H1 (cell line): ENCODE data around the gene DEPDC1. TPM values are rescaled to one million over a fixed set of nuclear protein-coding genes. Genes with fewer than 3 reads are reported as not detected.

ENCODE experiments used
- ATF2 ChIP-seq: IDR thresholded peaks from 2 replicates; pipeline ENCODE4 v1.6.1; 2012; ENCODE audit warnings: low read length, inconsistent platforms
- ATF3 ChIP-seq: IDR thresholded peaks from 2 replicates; pipeline ENCODE4 v1.6.1; 2011; ENCODE audit warnings: low read depth, mild to moderate bottlenecking, low read length; ENCODE audit not compliant: insufficient read depth
- BCL11A ChIP-seq, 2 experiments: IDR thresholded peaks; one replicate each; pipeline ENCODE4 v1.6.1; 2011; ENCODE audit warnings: low read depth in 2 of 2, low read length in 2 of 2, mild to moderate bottlenecking in 2 of 2
- BRCA1 ChIP-seq: IDR thresholded peaks from 2 replicates; pipeline ENCODE4 v1.6.1; 2012; ENCODE audit warnings: low read depth, low read length, improper control_type of control experiment
- CBX5 ChIP-seq: fragments of 300-800, 300-1000 bp; sonication (generic); IDR thresholded peaks from 2 replicates; pipeline ENCODE4 v1.7.1; 2016; ENCODE audit warnings: antibody characterized with exemption, low read length, low read depth
- CBX8 ChIP-seq: fragments of 300-800, 300-1000 bp; sonication (generic); IDR thresholded peaks from 2 replicates; pipeline ENCODE4 v1.7.1; 2016; ENCODE audit warnings: low read depth, low read length, borderline replicate concordance
- CEBPB ChIP-seq: IDR thresholded peaks from 2 replicates; pipeline ENCODE4 v1.6.1; 2012; ENCODE audit warnings: low read depth, low read length
- CHD1 ChIP-seq: IDR thresholded peaks from 2 replicates; pipeline ENCODE4 v1.6.1; 2012; ENCODE audit warnings: low read depth, low read length, improper control_type of control experiment
- HDAC2 ChIP-seq, 2 experiments: fragments of 300-600 bp in 1 of 2; sonication (generic) in 1 of 2; IDR thresholded peaks; 2 replicates each; pipeline ENCODE4 v1.6.1; 2011 to 2012; ENCODE audit warnings: low read depth in 2 of 2, low read length in 2 of 2, mild to moderate bottlenecking in 2 of 2, moderate library complexity in 2 of 2, borderline replicate concordance in 1 of 2, inconsistent platforms in 1 of 2
- JUN ChIP-seq: IDR thresholded peaks from 2 replicates; pipeline ENCODE4 v1.6.1; 2011; ENCODE audit warnings: low read depth, mild to moderate bottlenecking, improper control_type of control experiment, low read length
- JUND ChIP-seq: IDR thresholded peaks from 2 replicates; pipeline ENCODE4 v1.6.1; 2011; ENCODE audit warnings: mild to moderate bottlenecking, improper control_type of control experiment, low read length
- KDM1A ChIP-seq: fragments of 200-600, 300-600 bp; sonication (generic); IDR thresholded peaks from 2 replicates; pipeline ENCODE4 v1.7.1; 2016; ENCODE audit warnings: mild to moderate bottlenecking, low read length, borderline replicate concordance
- MAFK ChIP-seq: IDR thresholded peaks from 2 replicates; pipeline ENCODE4 v1.6.1; 2012; ENCODE audit warnings: low read depth, mild to moderate bottlenecking, improper control_type of control experiment, low read length
- PHF8 ChIP-seq: fragments of 200-600 bp; sonication (generic); conservative IDR thresholded peaks from 2 replicates; pipeline ENCODE4 v1.7.1; 2012; ENCODE audit warnings: low read depth, mild to moderate bottlenecking, inconsistent platforms, low read length, moderate library complexity
- POU5F1 ChIP-seq: IDR thresholded peaks from 2 replicates; pipeline ENCODE4 v1.6.1; 2011; ENCODE audit warnings: low read depth, mild to moderate bottlenecking, low read length, moderate library complexity
- RAD21 ChIP-seq, 2 experiments: IDR thresholded peaks in 1 of 2; conservative IDR thresholded peaks in 1 of 2; 2 replicates each; pipeline ENCODE4 v1.6.1; 2011; ENCODE audit warnings: low read depth in 2 of 2, low read length in 2 of 2, improper control_type of control experiment in 1 of 2, inconsistent platforms in 1 of 2, mild to moderate bottlenecking in 1 of 2, moderate library complexity in 1 of 2
- SIN3A ChIP-seq, 2 experiments: IDR thresholded peaks in 1 of 2; conservative IDR thresholded peaks in 1 of 2; 2 replicates each; pipeline ENCODE4 v1.6.1; 2011 to 2012; ENCODE audit warnings: low read length in 2 of 2, improper control_type of control experiment in 1 of 2, low read depth in 1 of 2, mild to moderate bottlenecking in 1 of 2
- SIX5 ChIP-seq: IDR thresholded peaks from 2 replicates; pipeline ENCODE4 v1.6.1; 2011; ENCODE audit warnings: mild to moderate bottlenecking, low read depth, low read length
- SP2 ChIP-seq: IDR thresholded peaks from 2 replicates; pipeline ENCODE4 v1.6.1; 2012; ENCODE audit warnings: mild to moderate bottlenecking, low read length, inconsistent platforms
- SRF ChIP-seq: IDR thresholded peaks from 2 replicates; pipeline ENCODE4 v1.6.1; 2011; ENCODE audit warnings: mild to moderate bottlenecking, low read depth, low read length, moderate library complexity
- SUZ12 ChIP-seq: fragments of 200-600 bp; sonication (generic); IDR thresholded peaks from 2 replicates; pipeline ENCODE4 v1.6.1; 2012; ENCODE audit warnings: mild to moderate bottlenecking, inconsistent platforms, low read length, moderate library complexity, mixed read lengths
- polyA plus RNA-seq, 7 experiments: library from polyadenylated mRNA; depleted of rRNA in 3 of 7; stranded (reverse) in 5 of 7; unstranded in 2 of 7; fragments of >200 nt in 5 of 7; fragments of 200-250 nt in 2 of 7; gene quantifications; 1 replicate in 5 of 7; 2 replicates in 1 of 7; 4 replicates in 1 of 7; pipeline versions ENCODE4 v1.2.1 to v1.2.3, GENCODE V29; 2011 to 2013; ENCODE audit warnings: missing spikeins in 2 of 7, mixed read lengths in 2 of 7
- total RNA-seq: library from RNA; stranded (reverse); fragmentation: NEBNext Ultra II Directional; extraction: Animal tissue kit (Norgen Biotek cat#: 25700); gene quantifications from 2 replicates; pipeline ENCODE4 v1.2.1, GENCODE V29; 2021
- TF ChIP-seq, protein P1 (sequence below): IDR thresholded peaks from 2 replicates; pipeline ENCODE4 v1.6.1; 2012; ENCODE audit warnings: inconsistent platforms

DEPDC1 gene
- total and polyA plus RNA-seq, 2 of the 8 experiments (the other 6 are each of a cell fraction or from before 2014, with no cell fraction given): 5.5 to 46.5 TPM

- TF ChIP-seq ATF2 (no peak), JUND (no peak), SP2 (no peak), CHD1 (no peak), SUZ12 (no peak), POU5F1 (no peak), HDAC2 (IDR thresholded peaks at IDR 0.05; ENCODE audit: borderline replicate concordance in 1 of 2, low read depth in 2 of 2, low read length in 2 of 2) (0 out of 4 replicates have a peak, but pooled peaks of 1 of the 2 experiments have one; percentile 88), KDM1A (no peak), MAFK (no peak), CEBPB (no peak), ATF3 (peak; percentile 72; the same call in 1 of the 2 replicates), SRF (no peak), BCL11A (IDR thresholded peaks at IDR 0.05; ENCODE audit: low read depth in 2 of 2, low read length in 2 of 2) (no peak), JUN (no peak), PHF8 (peak; percentile 89), SIN3A (conservative IDR thresholded peaks at IDR 0.05 in 1 of 2, IDR thresholded peaks at IDR 0.05 in 1 of 2; ENCODE audit: low read depth in 1 of 2, low read length in 2 of 2) (peak in 1 of 2 experiments; percentile 88; a peak in 2 of 4 replicates), SIX5 (no peak), CBX5 (no peak), RAD21 (IDR thresholded peaks at IDR 0.05 in 1 of 2, conservative IDR thresholded peaks at IDR 0.05 in 1 of 2; ENCODE audit: low read depth in 2 of 2, low read length in 2 of 2) (no peak), BRCA1 (no peak), CBX8 (no peak)
- TF ChIP-seq, protein P1, sequence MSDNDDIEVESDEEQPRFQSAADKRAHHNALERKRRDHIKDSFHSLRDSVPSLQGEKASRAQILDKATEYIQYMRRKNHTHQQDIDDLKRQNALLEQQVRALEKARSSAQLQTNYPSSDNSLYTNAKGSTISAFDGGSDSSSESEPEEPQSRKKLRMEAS: peak; percentile 66; the same call in 1 of the 2 replicates
Measured at GRCh38 chr1:68496680-68497357, at the start of gene DEPDC1 (continued).
